ENCODE data around the gene KRT77.

DNA sequence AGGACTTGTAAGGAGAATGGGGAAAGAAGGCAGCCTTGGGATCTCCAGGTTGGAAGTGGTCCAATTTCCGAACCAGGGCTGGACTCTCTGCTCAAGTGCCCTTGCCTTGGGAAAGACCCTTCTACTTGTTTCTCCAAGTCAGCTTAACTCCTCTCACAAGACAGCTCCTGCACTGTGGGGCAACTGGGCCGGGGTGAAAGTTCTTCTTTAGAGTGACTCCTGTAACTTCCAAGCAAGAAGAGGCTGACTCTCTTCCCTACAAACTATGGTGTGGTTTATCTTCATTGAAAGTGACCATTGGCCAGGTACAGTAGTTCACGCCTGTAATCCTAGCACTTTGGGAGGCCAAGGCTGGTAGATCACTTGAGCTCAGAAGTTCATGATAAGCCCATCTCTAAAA is 36.9 kb downstream of the KRT77 start:
- TF ChIP-seq, protein P1, sequence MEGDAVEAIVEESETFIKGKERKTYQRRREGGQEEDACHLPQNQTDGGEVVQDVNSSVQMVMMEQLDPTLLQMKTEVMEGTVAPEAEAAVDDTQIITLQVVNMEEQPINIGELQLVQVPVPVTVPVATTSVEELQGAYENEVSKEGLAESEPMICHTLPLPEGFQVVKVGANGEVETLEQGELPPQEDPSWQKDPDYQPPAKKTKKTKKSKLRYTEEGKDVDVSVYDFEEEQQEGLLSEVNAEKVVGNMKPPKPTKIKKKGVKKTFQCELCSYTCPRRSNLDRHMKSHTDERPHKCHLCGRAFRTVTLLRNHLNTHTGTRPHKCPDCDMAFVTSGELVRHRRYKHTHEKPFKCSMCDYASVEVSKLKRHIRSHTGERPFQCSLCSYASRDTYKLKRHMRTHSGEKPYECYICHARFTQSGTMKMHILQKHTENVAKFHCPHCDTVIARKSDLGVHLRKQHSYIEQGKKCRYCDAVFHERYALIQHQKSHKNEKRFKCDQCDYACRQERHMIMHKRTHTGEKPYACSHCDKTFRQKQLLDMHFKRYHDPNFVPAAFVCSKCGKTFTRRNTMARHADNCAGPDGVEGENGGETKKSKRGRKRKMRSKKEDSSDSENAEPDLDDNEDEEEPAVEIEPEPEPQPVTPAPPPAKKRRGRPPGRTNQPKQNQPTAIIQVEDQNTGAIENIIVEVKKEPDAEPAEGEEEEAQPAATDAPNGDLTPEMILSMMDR (conservative IDR thresholded peaks at IDR 0.05; ENCODE audit: low read depth in 2 of 2), result no peak
- TF ChIP-seq EZH2 (IDR thresholded peaks at IDR 0.05; ENCODE audit: low read depth, unreplicated experiment), result no peak
- TF ChIP-seq POLR2AphosphoS5 (IDR thresholded peaks at IDR 0.05; ENCODE audit: low read depth), result no peak
- TF ChIP-seq, protein P2, sequence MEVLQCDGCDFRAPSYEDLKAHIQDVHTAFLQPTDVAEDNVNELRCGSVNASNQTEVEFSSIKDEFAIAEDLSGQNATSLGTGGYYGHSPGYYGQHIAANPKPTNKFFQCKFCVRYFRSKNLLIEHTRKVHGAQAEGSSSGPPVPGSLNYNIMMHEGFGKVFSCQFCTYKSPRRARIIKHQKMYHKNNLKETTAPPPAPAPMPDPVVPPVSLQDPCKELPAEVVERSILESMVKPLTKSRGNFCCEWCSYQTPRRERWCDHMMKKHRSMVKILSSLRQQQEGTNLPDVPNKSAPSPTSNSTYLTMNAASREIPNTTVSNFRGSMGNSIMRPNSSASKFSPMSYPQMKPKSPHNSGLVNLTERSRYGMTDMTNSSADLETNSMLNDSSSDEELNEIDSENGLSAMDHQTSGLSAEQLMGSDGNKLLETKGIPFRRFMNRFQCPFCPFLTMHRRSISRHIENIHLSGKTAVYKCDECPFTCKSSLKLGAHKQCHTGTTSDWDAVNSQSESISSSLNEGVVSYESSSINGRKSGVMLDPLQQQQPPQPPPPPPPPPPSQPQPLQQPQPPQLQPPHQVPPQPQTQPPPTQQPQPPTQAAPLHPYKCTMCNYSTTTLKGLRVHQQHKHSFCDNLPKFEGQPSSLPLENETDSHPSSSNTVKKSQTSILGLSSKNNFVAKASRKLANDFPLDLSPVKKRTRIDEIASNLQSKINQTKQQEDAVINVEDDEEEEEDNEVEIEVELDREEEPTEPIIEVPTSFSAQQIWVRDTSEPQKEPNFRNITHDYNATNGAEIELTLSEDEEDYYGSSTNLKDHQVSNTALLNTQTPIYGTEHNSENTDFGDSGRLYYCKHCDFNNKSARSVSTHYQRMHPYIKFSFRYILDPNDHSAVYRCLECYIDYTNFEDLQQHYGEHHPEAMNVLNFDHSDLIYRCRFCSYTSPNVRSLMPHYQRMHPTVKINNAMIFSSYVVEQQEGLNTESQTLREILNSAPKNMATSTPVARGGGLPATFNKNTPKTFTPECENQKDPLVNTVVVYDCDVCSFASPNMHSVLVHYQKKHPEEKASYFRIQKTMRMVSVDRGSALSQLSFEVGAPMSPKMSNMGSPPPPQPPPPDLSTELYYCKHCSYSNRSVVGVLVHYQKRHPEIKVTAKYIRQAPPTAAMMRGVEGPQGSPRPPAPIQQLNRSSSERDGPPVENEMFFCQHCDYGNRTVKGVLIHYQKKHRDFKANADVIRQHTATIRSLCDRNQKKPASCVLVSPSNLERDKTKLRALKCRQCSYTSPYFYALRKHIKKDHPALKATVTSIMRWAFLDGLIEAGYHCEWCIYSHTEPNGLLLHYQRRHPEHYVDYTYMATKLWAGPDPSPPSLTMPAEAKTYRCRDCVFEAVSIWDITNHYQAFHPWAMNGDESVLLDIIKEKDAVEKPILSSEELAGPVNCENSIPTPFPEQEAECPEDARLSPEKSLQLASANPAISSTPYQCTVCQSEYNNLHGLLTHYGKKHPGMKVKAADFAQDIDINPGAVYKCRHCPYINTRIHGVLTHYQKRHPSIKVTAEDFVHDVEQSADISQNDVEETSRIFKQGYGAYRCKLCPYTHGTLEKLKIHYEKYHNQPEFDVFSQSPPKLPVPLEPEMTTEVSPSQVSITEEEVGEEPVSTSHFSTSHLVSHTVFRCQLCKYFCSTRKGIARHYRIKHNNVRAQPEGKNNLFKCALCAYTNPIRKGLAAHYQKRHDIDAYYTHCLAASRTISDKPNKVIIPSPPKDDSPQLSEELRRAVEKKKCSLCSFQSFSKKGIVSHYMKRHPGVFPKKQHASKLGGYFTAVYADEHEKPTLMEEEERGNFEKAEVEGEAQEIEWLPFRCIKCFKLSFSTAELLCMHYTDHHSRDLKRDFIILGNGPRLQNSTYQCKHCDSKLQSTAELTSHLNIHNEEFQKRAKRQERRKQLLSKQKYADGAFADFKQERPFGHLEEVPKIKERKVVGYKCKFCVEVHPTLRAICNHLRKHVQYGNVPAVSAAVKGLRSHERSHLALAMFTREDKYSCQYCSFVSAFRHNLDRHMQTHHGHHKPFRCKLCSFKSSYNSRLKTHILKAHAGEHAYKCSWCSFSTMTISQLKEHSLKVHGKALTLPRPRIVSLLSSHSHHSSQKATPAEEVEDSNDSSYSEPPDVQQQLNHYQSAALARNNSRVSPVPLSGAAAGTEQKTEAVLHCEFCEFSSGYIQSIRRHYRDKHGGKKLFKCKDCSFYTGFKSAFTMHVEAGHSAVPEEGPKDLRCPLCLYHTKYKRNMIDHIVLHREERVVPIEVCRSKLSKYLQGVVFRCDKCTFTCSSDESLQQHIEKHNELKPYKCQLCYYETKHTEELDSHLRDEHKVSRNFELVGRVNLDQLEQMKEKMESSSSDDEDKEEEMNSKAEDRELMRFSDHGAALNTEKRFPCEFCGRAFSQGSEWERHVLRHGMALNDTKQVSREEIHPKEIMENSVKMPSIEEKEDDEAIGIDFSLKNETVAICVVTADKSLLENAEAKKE (CRISPR knock-in tag; IDR thresholded peaks at IDR 0.05), result no peak
- no peak for TF ChIP-seq JUNB (IDR thresholded peaks at IDR 0.05; ENCODE audit: unreplicated experiment)
- TF ChIP-seq EZH2phosphoT487 (IDR thresholded peaks at IDR 0.05; ENCODE audit: unreplicated experiment), result no peak
- TF ChIP-seq, protein P3, sequence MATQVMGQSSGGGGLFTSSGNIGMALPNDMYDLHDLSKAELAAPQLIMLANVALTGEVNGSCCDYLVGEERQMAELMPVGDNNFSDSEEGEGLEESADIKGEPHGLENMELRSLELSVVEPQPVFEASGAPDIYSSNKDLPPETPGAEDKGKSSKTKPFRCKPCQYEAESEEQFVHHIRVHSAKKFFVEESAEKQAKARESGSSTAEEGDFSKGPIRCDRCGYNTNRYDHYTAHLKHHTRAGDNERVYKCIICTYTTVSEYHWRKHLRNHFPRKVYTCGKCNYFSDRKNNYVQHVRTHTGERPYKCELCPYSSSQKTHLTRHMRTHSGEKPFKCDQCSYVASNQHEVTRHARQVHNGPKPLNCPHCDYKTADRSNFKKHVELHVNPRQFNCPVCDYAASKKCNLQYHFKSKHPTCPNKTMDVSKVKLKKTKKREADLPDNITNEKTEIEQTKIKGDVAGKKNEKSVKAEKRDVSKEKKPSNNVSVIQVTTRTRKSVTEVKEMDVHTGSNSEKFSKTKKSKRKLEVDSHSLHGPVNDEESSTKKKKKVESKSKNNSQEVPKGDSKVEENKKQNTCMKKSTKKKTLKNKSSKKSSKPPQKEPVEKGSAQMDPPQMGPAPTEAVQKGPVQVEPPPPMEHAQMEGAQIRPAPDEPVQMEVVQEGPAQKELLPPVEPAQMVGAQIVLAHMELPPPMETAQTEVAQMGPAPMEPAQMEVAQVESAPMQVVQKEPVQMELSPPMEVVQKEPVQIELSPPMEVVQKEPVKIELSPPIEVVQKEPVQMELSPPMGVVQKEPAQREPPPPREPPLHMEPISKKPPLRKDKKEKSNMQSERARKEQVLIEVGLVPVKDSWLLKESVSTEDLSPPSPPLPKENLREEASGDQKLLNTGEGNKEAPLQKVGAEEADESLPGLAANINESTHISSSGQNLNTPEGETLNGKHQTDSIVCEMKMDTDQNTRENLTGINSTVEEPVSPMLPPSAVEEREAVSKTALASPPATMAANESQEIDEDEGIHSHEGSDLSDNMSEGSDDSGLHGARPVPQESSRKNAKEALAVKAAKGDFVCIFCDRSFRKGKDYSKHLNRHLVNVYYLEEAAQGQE (IDR thresholded peaks at IDR 0.05; ENCODE audit: unreplicated experiment), result no peak
- no peak for TF ChIP-seq CREB1 (CRISPR knock-in tag; IDR thresholded peaks at IDR 0.05; ENCODE audit: low read depth)
- TF ChIP-seq ZNF331 (CRISPR knock-in tag; IDR thresholded peaks at IDR 0.05; ENCODE audit: low read depth), result no peak
- no peak for TF ChIP-seq NANOG (IDR thresholded peaks at IDR 0.05; ENCODE audit: borderline replicate concordance)
- TF ChIP-seq ZNF114 (CRISPR knock-in tag; IDR thresholded peaks at IDR 0.05), result no peak
- TF ChIP-seq STAT1 (IDR thresholded peaks at IDR 0.05; ENCODE audit: unreplicated experiment), result no peak
- TF ChIP-seq, protein P4, sequence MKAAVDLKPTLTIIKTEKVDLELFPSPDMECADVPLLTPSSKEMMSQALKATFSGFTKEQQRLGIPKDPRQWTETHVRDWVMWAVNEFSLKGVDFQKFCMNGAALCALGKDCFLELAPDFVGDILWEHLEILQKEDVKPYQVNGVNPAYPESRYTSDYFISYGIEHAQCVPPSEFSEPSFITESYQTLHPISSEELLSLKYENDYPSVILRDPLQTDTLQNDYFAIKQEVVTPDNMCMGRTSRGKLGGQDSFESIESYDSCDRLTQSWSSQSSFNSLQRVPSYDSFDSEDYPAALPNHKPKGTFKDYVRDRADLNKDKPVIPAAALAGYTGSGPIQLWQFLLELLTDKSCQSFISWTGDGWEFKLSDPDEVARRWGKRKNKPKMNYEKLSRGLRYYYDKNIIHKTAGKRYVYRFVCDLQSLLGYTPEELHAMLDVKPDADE (IDR thresholded peaks at IDR 0.05), result no peak

Measured in GM23338 (cell line).